Measurements from ENCODE around the gene CCDC83. TPM values are rescaled to one million over a fixed set of nuclear protein-coding genes. Genes with fewer than 3 reads are reported as not detected.

Gene CCDC83
- total RNA-seq, 1 donor from 2014 or later = not detected

GRCh38 chr11:85810521-85810870, 44.7 kb upstream of the CCDC83 start:
- Histone ChIP-seq H3K9ac (ENCODE audit: low read length) (peak overlapping the region; percentile 64), H3K27me3 (ENCODE audit: insufficient read depth, low read length) (peaks cover 3% of the 10 kb centered on the region), H3K9me3 (ENCODE audit: insufficient read depth, low read depth, low read length) (no peaks in the 10 kb centered on the region), H3K79me2 (ENCODE audit: insufficient read depth, low read length) (no peaks in the 10 kb centered on the region), H3K27ac (ENCODE audit: low read depth, low read length) (no peak overlapping the region), H3K36me3 (ENCODE audit: insufficient read depth, low read length) (no peaks in the 10 kb centered on the region), H2AFZ (ENCODE audit: low read depth, low read length) (peak overlapping the region; percentile 88), H3K4me3 (ENCODE audit: insufficient read depth, low read depth, low read length) (peak overlapping the region; percentile 64), H3K4me2 (ENCODE audit: low read length) (peak overlapping the region; percentile 93), H3K4me1 (ENCODE audit: insufficient read depth, low read length) (peaks cover 18% of the 10 kb centered on the region), H4K20me1 (ENCODE audit: insufficient read depth, low read length) (no peaks in the 10 kb centered on the region)
- H3K4me1 Mint-ChIP-seq (ENCODE audit: low read depth, unreplicated experiment) = peaks cover 19% of the 10 kb centered on the region
- no peak for DNase-seq (ENCODE audit: low read depth)
- H3K36me3 Mint-ChIP-seq (ENCODE audit: low read depth, unreplicated experiment) = peaks cover 2% of the 10 kb centered on the region
- TF ChIP-seq EZH2 (IDR thresholded peaks at IDR 0.05; ENCODE audit: insufficient read depth, low read length) = no peak
- TF ChIP-seq, protein P1, sequence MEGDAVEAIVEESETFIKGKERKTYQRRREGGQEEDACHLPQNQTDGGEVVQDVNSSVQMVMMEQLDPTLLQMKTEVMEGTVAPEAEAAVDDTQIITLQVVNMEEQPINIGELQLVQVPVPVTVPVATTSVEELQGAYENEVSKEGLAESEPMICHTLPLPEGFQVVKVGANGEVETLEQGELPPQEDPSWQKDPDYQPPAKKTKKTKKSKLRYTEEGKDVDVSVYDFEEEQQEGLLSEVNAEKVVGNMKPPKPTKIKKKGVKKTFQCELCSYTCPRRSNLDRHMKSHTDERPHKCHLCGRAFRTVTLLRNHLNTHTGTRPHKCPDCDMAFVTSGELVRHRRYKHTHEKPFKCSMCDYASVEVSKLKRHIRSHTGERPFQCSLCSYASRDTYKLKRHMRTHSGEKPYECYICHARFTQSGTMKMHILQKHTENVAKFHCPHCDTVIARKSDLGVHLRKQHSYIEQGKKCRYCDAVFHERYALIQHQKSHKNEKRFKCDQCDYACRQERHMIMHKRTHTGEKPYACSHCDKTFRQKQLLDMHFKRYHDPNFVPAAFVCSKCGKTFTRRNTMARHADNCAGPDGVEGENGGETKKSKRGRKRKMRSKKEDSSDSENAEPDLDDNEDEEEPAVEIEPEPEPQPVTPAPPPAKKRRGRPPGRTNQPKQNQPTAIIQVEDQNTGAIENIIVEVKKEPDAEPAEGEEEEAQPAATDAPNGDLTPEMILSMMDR (IDR thresholded peaks at IDR 0.05; ENCODE audit: insufficient read depth, low read depth, low read length) = no peak
- FAIRE-seq = no peak
- no peak overlapping the region for H3K27ac Mint-ChIP-seq (ENCODE audit: unreplicated experiment)
- H3K27me3 Mint-ChIP-seq (ENCODE audit: low read depth, unreplicated experiment) = peaks cover 20% of the 10 kb centered on the region
- peaks cover 3% of the 10 kb centered on the region for H3K9me3 Mint-ChIP-seq (ENCODE audit: unreplicated experiment)
- peak overlapping the region; percentile 79 for H3K4me3 Mint-ChIP-seq (ENCODE audit: unreplicated experiment)

GRCh38 chr11:85810871-85811611, 44.1 kb upstream of the CCDC83 start, which contains the start of gene SYTL2:
SYTL2 (minus strand) TSS chr11:85811141; CDS start chr11:85757725, 53,416 bp downstream.
- Histone ChIP-seq H3K36me3 (ENCODE audit: insufficient read depth, low read length) (no peaks in the 10 kb centered on the region), H3K27ac (ENCODE audit: low read depth, low read length) (no peak within 1 kb of the TSS), H3K79me2 (ENCODE audit: insufficient read depth, low read length) (no peaks in the 10 kb centered on the region), H3K27me3 (ENCODE audit: insufficient read depth, low read length) (peaks cover 3% of the 10 kb centered on the region), H2AFZ (ENCODE audit: low read depth, low read length) (peak within 1 kb of the TSS; percentile 88), H3K4me3 (ENCODE audit: insufficient read depth, low read depth, low read length) (peak within 1 kb of the TSS; percentile 64), H3K9ac (ENCODE audit: low read length) (peak within 1 kb of the TSS; percentile 64), H3K4me1 (ENCODE audit: insufficient read depth, low read length) (peaks cover 18% of the 10 kb centered on the region), H4K20me1 (ENCODE audit: insufficient read depth, low read length) (no peaks in the 10 kb centered on the region), H3K4me2 (ENCODE audit: low read length) (peak within 1 kb of the TSS; percentile 93), H3K9me3 (ENCODE audit: insufficient read depth, low read depth, low read length) (no peaks in the 10 kb centered on the region)
- Mint-ChIP-seq H3K36me3 (ENCODE audit: low read depth, unreplicated experiment) (peaks cover 2% of the 10 kb centered on the region), H3K4me1 (ENCODE audit: low read depth, unreplicated experiment) (peaks cover 15% of the 10 kb centered on the region), H3K27ac (ENCODE audit: unreplicated experiment) (peak within 1 kb of the TSS; percentile 20), H3K9me3 (ENCODE audit: unreplicated experiment) (peaks cover 3% of the 10 kb centered on the region), H3K4me3 (ENCODE audit: unreplicated experiment) (peak within 1 kb of the TSS; percentile 89), H3K27me3 (ENCODE audit: low read depth, unreplicated experiment) (peaks cover 20% of the 10 kb centered on the region)
- DNase-seq (ENCODE audit: low read depth) (peak; percentile 33), FAIRE-seq (no peak)
- TF ChIP-seq, protein P1 (IDR thresholded peaks at IDR 0.05; ENCODE audit: insufficient read depth, low read depth, low read length) = no peak
- TF ChIP-seq EZH2 (IDR thresholded peaks at IDR 0.05; ENCODE audit: insufficient read depth, low read length) = no peak

DNA sequence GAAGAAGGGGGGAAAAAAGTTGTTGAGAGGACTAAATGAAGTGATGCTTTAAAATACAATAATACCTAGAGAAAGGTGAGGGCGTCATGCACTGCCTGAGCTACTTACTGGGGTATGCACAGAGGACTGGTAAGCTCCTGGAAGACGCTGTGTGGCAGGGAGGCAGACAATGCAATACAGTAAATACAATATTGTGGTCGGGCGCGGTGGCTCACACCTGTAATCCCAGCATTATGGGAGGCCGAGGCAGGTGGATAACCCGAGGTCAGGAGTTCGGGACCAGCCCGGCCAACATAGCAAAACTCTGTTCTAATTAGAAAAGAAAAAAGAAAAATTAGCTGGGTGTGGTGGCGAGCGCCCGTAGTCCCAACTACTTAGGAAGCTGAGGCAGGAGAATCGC, 43.6 kb upstream of the CCDC83 start:
- Mint-ChIP-seq H3K9me3 (ENCODE audit: unreplicated experiment) (peaks cover 3% of the 10 kb centered on the region), H3K27me3 (ENCODE audit: low read depth, unreplicated experiment) (peaks cover 20% of the 10 kb centered on the region), H3K4me3 (ENCODE audit: unreplicated experiment) (peak overlapping the region; percentile 89), H3K4me1 (ENCODE audit: low read depth, unreplicated experiment) (peaks cover 15% of the 10 kb centered on the region), H3K36me3 (ENCODE audit: low read depth, unreplicated experiment) (peaks cover 2% of the 10 kb centered on the region), H3K27ac (ENCODE audit: unreplicated experiment) (no peak overlapping the region)
- peaks cover 18% of the 10 kb centered on the region for H3K4me1 ChIP-seq (ENCODE audit: insufficient read depth, low read length)
- H3K79me2 ChIP-seq (ENCODE audit: insufficient read depth, low read length) = no peaks in the 10 kb centered on the region
- DNase-seq (ENCODE audit: low read depth) (no peak), FAIRE-seq (no peak)
- no peak overlapping the region for H3K27ac ChIP-seq (ENCODE audit: low read depth, low read length)
- TF ChIP-seq EZH2 (IDR thresholded peaks at IDR 0.05; ENCODE audit: insufficient read depth, low read length) = no peak
- TF ChIP-seq, protein P1 (IDR thresholded peaks at IDR 0.05; ENCODE audit: insufficient read depth, low read depth, low read length) = no peak
- peak overlapping the region; percentile 64 for H3K9ac ChIP-seq (ENCODE audit: low read length)
- H3K27me3 ChIP-seq (ENCODE audit: insufficient read depth, low read length) = no peaks in the 10 kb centered on the region
- H4K20me1 ChIP-seq (ENCODE audit: insufficient read depth, low read length) = no peaks in the 10 kb centered on the region
- no peaks in the 10 kb centered on the region for H3K9me3 ChIP-seq (ENCODE audit: insufficient read depth, low read depth, low read length)
- peak overlapping the region; percentile 93 for H3K4me2 ChIP-seq (ENCODE audit: low read length)
- peak overlapping the region; percentile 88 for H2AFZ ChIP-seq (ENCODE audit: low read depth, low read length)
- no peaks in the 10 kb centered on the region for H3K36me3 ChIP-seq (ENCODE audit: insufficient read depth, low read length)
- H3K4me3 ChIP-seq (ENCODE audit: insufficient read depth, low read depth, low read length) = peak overlapping the region; percentile 52
